ENCODE data around the gene RERE.

DNA sequence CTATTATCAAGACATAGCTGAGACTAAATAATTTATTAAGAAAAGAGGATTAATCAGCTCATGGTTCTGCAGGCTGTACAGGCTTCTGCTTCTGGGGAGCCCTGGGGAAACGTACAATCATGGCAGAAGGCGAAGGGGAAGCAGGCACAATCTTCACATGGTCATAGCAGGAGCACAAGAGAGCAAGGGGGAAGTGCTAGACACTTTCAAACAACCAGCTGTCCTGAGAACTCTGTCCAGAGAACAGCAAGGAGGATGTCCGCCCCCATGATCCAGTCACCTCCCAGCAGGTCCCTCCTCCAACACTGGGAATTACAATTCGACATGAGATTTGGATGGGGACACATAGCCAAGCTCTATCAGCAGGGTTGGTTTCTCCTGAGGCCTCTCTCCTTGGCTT is 509.8 kb downstream of the RERE start:
- TF ChIP-seq CTCF (IDR thresholded peaks at IDR 0.05; ENCODE audit: poor library complexity), result no peak
- TF ChIP-seq EZH2phosphoT487 (IDR thresholded peaks at IDR 0.05; ENCODE audit: low read depth, severe bottlenecking, unreplicated experiment), result no peak
- no peak for TF ChIP-seq EZH2 (IDR thresholded peaks at IDR 0.05; ENCODE audit: borderline replicate concordance)

All from hepatocyte (in vitro differentiated cells).